ENCODE data around the gene ARHGAP15. TPM values are rescaled to one million over a fixed set of nuclear protein-coding genes. Genes with fewer than 3 reads are reported as not detected.

Gene ARHGAP15
- total and polyA plus RNA-seq, 10 donors = 55.8 to 219 (median 130) TPM

DNA sequence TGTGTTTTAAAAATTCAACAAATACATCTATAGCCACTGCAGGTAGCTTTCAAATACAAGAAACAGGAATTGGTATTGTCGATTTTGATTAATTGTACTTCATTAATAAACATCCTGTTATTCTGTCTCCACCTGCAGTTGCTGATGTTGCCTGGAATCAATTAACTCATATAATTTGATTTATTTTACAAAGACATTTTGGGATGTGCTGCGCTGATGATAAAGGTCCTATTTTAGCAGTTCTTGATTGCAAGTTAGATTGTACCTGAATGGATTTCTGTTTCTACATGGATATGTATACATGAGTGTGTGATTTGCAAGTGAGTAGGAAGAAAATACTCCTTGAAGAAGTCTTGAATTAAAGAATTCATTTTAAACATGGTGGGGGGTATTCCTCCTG lies 605.3 kb downstream of the ARHGAP15 start:
- Histone ChIP-seq H3K4me1 (peaks cover 0 to 23% (median 10%) of the 10 kb centered on the region in 6 donors), H3K4me3 (no peak overlapping the region), H3K27ac (no peak overlapping the region), H3K36me3 (peaks cover 0 to 37% (median 0%) of the 10 kb centered on the region in 6 donors), H3K9me3 (no peaks in the 10 kb centered on the region), H3K27me3 (replicated peaks in 1 of 7) (no peaks in the 10 kb centered on the region)
- DNase-seq = no peak
- TF ChIP-seq POLR2A (IDR thresholded peaks at IDR 0.05) (no peak), POLR2AphosphoS5 (IDR thresholded peaks at IDR 0.05) (no peak)
- TF ChIP-seq, protein P1, sequence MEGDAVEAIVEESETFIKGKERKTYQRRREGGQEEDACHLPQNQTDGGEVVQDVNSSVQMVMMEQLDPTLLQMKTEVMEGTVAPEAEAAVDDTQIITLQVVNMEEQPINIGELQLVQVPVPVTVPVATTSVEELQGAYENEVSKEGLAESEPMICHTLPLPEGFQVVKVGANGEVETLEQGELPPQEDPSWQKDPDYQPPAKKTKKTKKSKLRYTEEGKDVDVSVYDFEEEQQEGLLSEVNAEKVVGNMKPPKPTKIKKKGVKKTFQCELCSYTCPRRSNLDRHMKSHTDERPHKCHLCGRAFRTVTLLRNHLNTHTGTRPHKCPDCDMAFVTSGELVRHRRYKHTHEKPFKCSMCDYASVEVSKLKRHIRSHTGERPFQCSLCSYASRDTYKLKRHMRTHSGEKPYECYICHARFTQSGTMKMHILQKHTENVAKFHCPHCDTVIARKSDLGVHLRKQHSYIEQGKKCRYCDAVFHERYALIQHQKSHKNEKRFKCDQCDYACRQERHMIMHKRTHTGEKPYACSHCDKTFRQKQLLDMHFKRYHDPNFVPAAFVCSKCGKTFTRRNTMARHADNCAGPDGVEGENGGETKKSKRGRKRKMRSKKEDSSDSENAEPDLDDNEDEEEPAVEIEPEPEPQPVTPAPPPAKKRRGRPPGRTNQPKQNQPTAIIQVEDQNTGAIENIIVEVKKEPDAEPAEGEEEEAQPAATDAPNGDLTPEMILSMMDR (IDR thresholded peaks at IDR 0.05 in 8 of 11, conservative IDR thresholded peaks at IDR 0.05 in 3 of 11) = no peak
- intact Hi-C loops (cut with DNase I; ENCODE audit: low total_unique reads) = no loop called here
- 91 to 97% (median 94%) methylated on average over 2 of the region's 2 CpGs for whole genome bisulfite sequencing, 5 donors

DNA sequence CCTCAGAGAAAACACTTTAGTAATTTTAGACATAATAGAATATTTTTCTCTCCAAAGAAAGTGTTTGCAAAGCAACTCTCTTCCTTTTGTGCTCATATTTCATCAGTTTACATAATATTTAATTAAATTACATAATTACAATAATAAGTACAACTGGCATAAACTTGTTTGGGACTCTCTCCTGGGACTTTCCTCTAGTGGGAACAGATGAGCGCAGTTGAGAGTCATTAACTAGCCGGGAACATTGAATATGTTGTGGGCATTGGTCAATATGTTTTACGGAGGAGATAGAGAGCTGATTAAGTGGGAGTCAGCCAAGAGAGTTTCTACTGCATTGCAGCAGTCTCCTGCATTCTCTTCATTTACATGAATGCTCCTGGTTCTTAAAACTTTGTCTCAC lies 607.7 kb downstream of the ARHGAP15 start:
- DNase-seq = no peak
- intact Hi-C loops (cut with DNase I; ENCODE audit: low total_unique reads) = no loop called here
- peaks cover 0 to 40% (median 2%) of the 10 kb centered on the region in 6 donors for H3K36me3 ChIP-seq
- no peak for TF ChIP-seq POLR2A (IDR thresholded peaks at IDR 0.05)
- no peak for TF ChIP-seq POLR2AphosphoS5 (IDR thresholded peaks at IDR 0.05)
- TF ChIP-seq, protein P1 (IDR thresholded peaks at IDR 0.05 in 8 of 11, conservative IDR thresholded peaks at IDR 0.05 in 3 of 11) = no peak
- no peaks in the 10 kb centered on the region for H3K9me3 ChIP-seq
- H3K4me3 ChIP-seq = no peak overlapping the region
- peaks cover 0 to 8% (median 0%) of the 10 kb centered on the region in 6 donors for H3K4me1 ChIP-seq
- 93 to 98% (median 96%) methylated on average over 3 of the region's 3 CpGs for WGBS, 5 donors
- no peak overlapping the region for H3K27ac ChIP-seq
- no peaks in the 10 kb centered on the region for H3K27me3 ChIP-seq (replicated peaks in 1 of 7)

DNA sequence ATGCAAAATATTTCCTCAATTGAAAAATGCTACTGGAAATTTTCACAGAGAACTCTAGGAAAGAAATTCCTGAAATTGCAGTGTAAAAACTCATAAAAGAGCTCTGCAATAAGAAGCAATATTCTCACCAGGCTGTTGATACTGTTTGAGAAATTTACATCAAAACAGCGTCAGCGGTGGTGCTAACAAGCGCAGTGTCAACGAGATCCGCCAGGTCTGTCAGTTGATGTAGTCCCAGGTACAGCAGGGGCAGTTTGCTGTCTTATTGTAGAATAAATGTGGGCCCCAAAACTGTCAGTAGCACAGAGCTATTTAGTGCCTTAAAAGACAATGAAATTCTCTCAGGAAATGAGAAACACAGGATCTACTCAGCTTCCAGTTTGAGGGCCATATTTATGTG lies 611.2 kb downstream of the ARHGAP15 start:
- peaks cover 0 to 8% (median 0%) of the 10 kb centered on the region in 6 donors for H3K4me1 ChIP-seq
- WGBS, 5 donors = 94 to 98% (median 98%) methylated on average over 5 of the region's 5 CpGs
- TF ChIP-seq, protein P1 (IDR thresholded peaks at IDR 0.05 in 8 of 11, conservative IDR thresholded peaks at IDR 0.05 in 3 of 11) = no peak
- TF ChIP-seq POLR2AphosphoS5 (IDR thresholded peaks at IDR 0.05) = no peak
- no peak for TF ChIP-seq POLR2A (IDR thresholded peaks at IDR 0.05)
- H3K4me3 ChIP-seq = no peak overlapping the region
- H3K27me3 ChIP-seq (replicated peaks in 1 of 7) = no peaks in the 10 kb centered on the region
- H3K9me3 ChIP-seq = no peaks in the 10 kb centered on the region
- DNase-seq = no peak
- intact Hi-C loops (cut with DNase I; ENCODE audit: low total_unique reads) = no loop called here
- no peak overlapping the region for H3K27ac ChIP-seq
- H3K36me3 ChIP-seq = peaks cover 0 to 52% (median 2%) of the 10 kb centered on the region in 6 donors

DNA sequence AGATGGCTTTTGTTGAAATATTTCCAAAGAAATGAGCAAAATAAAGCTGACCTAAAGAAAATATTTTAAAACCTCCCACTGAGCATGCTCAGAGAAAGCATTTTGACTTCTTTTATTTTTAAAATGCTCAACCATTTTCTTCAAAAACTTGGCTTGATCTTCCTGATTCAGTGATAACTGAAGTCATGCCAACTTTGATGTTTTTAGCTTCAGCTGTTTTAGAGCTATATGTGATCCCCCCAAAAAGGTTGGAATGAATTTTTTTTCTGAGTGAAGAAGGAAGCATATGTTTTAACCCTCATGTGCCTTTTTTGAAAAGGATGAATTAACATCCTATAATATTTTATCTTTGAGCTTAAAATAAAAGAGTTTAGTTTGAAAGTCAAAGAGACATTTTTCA lies 612.0 kb downstream of the ARHGAP15 start:
- Histone ChIP-seq H3K4me1 (peaks cover 0 to 8% (median 0%) of the 10 kb centered on the region in 6 donors), H3K27me3 (replicated peaks in 1 of 7) (no peaks in the 10 kb centered on the region), H3K4me3 (no peak overlapping the region), H3K27ac (no peak overlapping the region), H3K36me3 (peaks cover 0 to 47% (median 2%) of the 10 kb centered on the region in 6 donors), H3K9me3 (no peaks in the 10 kb centered on the region)
- no peak for DNase-seq
- TF ChIP-seq, protein P1 (IDR thresholded peaks at IDR 0.05 in 8 of 11, conservative IDR thresholded peaks at IDR 0.05 in 3 of 11) = no peak
- TF ChIP-seq POLR2AphosphoS5 (IDR thresholded peaks at IDR 0.05) = no peak
- TF ChIP-seq POLR2A (IDR thresholded peaks at IDR 0.05) = no peak
- intact Hi-C loops (cut with DNase I; ENCODE audit: low total_unique reads) = no loop called here

Measured in spleen (tissue), 11 donors.